ENCODE measurements around the gene GRK3.
A peak's percentile ranks its signal among the peaks of the same experiment; 100 is the strongest.

Gene GRK3

DNA sequence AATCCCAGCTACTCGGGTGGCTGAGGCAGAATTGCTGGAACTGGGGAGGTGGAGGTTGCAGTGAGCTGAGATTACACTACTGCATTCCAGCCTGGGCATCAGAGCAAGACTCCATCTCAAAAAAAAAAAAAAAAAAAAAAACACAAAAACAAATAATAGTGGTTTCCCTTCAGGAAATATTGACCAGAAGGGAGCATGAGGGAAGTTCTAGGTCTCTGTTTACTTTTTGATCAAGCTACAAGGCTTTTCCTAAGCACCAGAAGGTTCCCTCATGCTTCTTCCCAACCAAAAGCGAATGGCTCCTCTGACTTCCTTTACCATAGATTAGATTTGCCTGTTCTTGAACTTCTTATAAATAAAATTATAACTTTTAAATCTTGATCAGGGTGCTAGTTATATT is 195.8 kb downstream of the GRK3 start:
- DNase-seq (ENCODE audit: low read depth), result no peak

DNA sequence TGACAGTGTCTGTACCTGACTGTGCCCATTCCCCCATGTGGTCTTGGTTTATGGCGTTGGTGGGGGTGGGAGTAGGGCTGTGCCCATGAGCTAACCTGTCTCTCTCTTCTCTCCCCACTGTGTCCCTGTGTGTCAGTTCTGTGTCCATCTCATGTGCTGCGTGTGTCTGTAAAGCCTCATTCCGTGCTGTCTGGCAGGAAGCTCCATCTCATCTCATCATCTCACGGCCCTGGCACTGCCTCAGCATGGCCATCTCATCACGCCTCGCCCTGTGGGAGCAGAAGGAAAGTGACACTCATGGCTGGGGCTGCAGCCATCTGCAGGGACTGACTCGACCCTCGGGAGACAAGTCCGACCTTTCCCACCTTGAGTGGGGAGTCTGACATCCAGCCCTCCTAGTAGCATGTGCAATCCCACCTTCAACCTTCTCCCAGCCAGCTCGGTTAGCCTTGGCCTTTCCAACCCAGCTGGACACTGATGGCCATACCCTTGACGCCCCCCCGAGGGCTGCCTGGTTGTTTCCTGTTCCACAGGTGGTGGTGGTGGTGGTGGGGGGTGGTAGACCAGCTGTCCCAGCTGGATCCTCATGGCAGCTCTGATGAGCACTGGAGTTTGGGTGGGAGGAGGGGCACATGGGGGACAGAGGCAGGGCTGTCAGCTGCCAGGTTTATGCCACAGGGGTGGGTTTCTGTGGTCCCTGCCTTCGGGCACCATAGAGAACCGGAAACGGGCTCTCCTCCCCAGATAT is 196.5 kb downstream of the GRK3 start:
- no peak for DNase-seq (ENCODE audit: low read depth)

DNA sequence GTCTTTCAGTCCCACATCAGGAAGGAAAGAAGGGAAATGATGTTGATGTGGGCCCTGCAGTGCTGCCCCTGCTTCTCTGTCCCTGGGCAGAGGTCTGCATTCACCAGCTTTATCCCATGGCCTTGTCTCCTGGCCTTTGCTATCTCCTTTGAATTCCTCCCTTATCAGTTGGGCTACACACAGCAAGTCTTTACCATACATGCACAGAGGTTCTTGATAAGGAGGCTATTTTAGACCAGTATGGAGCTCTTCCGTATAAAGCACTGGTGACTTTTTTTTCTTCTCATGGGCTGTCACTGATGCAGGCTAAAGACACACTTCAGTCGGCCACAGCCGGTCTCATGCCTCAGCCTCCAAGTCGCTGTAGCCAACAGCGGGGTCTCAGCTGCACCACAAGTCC is 197.7 kb downstream of the GRK3 start:
- DNase-seq (ENCODE audit: low read depth), result no peak

DNA sequence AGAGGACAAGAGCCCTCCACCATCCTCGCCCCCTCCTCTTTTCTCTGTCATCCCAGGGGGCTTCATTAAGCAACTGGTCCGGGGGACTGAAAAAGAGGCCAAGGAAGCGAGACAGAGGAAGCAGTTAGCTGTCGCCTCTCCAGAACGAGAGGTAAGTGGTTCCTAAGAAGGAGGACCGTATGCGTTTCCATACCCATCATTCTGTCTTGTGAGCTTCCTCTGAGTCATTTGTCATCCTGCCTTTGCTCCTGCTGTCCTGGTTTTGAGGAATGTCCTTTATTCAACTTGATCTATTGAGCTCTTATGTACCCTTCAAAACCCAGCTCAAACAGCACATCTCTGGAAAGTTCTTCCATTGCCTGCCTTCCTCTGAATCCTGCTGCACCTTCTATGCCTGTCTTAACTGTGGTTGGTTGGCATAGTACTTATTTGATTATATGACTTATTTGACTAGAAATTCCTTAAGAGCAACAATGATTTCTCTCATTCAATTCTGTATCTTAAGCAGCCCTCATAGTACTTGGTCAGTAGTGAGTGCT is 198.8 kb downstream of the GRK3 start:
- DNase-seq (ENCODE audit: low read depth), result no peak

DNA sequence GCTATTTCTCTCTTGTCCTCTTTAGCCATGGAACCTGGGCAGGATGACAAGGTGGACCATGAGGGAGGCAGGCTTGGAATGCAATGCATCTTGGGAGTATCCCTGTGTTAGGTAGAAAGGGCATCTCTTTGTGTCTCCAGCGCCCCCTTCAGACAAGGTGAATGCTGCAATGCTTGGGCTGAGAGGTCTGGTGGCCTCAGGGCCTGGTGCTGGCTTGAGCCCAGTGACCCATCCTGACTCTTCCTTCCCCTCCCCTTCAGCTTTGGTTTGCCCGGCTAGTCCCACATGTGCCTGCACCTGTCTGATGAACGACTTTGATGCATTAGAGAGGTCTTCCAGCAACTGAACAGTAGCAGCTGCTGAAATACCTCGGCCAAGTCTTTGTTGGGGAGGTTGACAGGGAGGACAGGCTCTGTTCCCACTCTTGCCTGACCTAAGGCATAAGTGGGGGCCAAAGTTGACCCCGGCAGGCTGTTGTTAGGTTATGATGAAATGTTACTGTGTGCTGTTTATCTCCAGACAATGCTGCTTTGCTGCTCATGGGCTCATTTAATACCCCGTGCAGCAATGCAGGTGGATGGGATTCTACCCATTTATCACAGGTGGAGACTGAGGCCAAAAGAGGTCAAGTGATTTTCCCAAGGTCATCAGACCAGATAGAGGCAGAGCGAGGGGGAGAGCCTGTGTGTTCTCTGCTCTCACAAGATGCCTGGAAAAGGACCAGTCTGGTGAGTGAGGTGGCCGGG is 200.0 kb downstream of the GRK3 start:
- DNase-seq (ENCODE audit: low read depth), result no peak

DNA sequence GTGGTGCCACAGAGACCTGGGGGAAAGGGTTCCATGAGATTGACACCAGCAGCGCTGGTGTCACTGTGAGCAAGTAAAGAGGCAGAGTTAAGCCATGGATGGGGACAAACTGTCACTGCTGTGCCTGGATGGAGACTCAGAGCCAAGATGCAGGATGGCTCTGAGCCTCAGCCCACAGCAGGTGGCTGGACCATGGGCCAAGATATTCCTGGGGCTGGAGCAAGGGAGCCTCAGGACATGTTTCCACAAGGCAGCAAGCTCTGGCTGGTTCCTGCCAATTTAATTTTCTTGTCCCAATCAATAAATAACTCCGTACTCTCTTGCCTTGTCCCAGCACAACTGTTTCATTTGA is 200.5 kb downstream of the GRK3 start:
- DNase-seq (ENCODE audit: low read depth), result no peak

DNA sequence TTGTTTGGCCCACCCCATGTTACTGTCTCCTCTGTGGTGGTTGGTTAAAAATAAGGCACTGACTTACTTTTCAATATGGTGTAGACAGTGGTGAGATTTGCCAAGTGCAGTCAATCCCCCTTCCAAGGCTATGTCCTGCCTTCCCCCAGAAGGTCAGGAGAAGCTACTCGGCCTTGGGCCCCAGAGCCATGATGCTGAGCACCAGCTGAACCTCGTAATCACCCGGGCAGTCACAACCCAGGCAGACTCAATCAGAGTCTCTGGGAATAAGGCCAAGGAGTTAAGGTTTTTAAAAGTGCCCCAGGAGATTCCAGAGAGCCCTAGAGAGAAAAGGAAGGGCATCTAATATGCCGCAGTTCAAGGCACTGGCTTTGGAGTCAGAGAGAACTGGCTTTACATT is 201.3 kb downstream of the GRK3 start:
- no peak for DNase-seq (ENCODE audit: low read depth)

DNA sequence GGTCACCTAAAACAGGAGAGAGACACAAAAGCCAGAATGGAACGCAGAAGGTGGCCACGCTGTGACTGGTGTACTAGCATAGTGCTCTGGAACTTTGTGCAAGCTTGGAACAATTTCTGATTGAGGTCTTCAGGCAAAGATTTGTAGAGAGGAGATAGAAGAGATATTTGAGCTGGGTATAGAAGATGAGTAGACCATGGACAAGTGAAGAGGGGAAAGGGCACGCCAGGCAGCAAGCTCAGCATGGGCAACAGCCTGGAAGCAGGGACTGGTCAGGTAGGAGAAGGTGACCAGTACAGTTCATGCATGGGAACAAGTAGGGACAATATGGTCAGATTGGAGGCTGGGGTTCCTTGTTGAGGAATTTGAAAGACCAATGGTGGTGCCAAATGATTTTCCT is 201.9 kb downstream of the GRK3 start:
- no peak for DNase-seq (ENCODE audit: low read depth)

DNA sequence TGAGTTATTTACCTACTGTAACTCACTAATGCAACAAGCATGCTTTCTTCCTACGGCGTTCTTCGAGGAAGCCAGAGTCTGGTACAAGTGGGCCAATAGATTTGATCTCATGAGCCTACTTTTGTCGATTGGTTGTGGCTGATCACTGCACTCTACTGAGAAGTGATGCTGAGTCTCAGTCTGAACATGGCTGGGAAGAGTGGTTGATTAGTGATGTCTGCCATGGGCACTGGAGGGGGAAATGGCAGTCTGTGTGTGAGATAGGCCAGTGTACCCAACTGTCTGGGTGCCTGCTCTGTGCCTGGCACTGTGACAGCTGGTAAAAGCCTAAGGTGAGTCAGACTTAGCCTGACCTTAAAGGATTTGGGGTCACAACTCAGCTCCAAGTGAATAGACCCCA is 205.9 kb downstream of the GRK3 start:
- DNase-seq (ENCODE audit: low read depth), result no peak

DNA sequence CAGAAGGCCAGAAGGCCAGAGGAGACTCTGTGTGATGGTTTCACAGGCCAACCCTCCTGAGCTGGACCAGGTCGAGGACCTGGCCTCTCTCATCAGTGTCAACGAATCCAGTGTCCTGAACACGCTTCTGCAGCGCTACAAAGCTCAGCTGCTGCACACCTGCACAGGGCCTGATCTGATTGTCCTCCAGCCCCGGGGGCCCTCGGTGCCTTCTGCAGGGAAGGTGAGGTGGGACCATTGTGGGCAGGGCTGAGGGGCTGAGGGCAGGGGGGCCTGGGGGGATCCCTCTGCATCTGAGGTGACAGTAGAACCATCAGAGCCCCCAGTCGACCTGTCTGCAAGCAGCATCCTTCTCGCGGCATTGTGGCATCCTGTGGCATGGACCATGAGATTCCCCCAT is 207.8 kb downstream of the GRK3 start:
- no peak for DNase-seq (ENCODE audit: low read depth)

DNA sequence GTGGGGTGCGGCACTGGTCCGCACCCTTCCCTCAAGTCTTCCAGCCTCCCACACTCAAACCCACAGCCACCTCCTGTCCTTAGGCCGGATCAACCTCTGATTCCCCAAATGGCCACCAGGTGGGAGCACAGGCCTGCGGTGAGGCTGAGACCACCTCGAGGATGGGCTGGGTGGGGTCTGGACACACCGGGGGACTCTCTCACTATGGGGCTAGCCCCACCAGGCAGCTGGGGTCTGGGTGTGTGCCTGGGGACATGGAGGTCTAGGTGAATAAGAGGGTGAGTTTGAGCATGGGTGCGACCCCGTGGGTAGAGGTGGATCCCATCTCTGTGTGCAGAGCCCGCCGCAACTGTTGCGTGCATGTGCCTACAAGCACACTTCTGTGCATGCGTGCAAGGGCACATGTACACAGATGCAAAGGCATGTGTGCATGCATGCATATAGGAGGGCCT is 210.1 kb downstream of the GRK3 start:
- no peak for DNase-seq (ENCODE audit: low read depth)

DNA sequence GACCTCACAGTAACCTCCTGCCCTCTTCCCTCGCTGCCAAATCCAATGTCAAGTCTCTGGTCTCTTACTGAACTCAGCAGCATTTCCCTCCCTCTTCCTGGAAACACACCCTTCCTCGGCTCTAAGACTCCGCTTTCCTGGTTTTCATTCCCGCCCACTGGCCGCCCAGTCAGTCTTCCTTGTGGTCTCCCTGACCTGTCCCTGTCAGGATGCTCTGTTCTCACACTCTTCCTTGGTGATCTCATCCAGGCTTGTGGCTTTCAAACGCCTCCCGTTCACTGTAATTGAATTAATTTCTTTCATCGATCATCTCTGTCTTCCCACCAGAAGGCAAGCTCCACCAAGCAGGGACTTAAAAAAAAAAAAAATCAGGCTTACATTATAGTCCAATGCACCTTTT is 211.1 kb downstream of the GRK3 start:
- no peak for DNase-seq (ENCODE audit: low read depth)

DNA sequence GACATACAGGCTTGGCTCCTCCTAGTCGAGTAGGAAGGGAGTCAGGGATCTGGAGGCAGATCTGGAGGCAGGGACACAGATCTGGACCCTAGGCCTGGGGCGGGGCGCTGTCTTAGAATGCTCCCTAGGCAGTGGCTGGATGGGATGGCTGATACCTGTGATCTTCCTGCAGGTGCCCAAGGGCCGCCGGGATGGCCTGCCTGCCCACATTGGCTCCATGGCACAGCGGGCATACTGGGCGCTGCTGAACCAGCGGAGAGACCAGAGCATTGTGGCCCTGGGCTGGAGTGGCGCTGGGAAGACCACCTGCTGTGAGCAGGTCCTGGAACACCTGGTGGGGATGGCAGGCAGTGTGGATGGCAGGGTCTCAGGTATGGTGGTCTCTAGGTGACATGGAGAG is 212.9 kb downstream of the GRK3 start:
- DNase-seq (ENCODE audit: low read depth), result no peak

DNA sequence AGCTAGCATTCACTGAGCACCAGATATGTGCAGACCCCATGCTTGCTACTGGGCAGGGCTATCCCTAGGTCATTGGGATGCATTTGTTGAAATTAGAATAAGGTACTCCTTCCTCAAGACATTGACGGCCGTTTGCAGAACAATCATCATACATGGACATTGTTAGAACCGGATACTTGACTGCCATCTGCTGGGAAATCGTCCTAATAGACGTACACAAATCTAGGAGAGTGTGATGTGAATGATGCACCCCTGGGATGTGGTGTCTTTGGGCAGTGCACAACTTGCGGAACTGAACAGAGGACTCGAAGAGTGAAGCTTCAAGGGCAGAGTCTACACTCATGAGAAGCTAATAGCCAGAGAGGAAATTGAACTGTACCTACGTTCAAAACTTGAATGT is 213.4 kb downstream of the GRK3 start:
- peak; percentile 4 for DNase-seq (ENCODE audit: low read depth)
